AG08395 (cell line): ENCODE data around the gene OR2C3.
"Not testable (repeated sequence)": the region's sequence is repeated elsewhere in the genome, so short reads cannot be mapped to it uniquely, and the experiment has no call there.

ENCODE experiments used
- DNase-seq: peaks from one replicate; pipeline ENCODE4 v3.0.0; 2012; ENCODE audit warnings: mixed read lengths, low spot score

OR2C3 gene

GRCh38 chr1:247517795-247518612, 18.2 kb downstream of the OR2C3 start:
- DNase-seq, result no peak

- DNase-seq, result no peak
Observed at GRCh38 chr1:247506831-247507230, 29.4 kb downstream of the OR2C3 start.

GRCh38 chr1:247500865-247501264, 35.4 kb downstream of the OR2C3 start:
- no peak for DNase-seq

- no peak for DNase-seq
Observed at GRCh38 chr1:247496581-247497285, 39.5 kb downstream of the OR2C3 start.

- no peak for DNase-seq
Observed at GRCh38 chr1:247494767-247495166, 41.5 kb downstream of the OR2C3 start.

- DNase-seq, result no peak
Observed at GRCh38 chr1:247493106-247493505, 43.1 kb downstream of the OR2C3 start.

GRCh38 chr1:247491328-247491727, 44.9 kb downstream of the OR2C3 start:
- no peak for DNase-seq

- DNase-seq, result peak; percentile 5
Observed at GRCh38 chr1:247487057-247487456, 49.2 kb downstream of the OR2C3 start.

- no peak for DNase-seq
Observed at GRCh38 chr1:247482747-247483146, 53.5 kb downstream of the OR2C3 start.

- not testable (repeated sequence) for DNase-seq
Observed at GRCh38 chr1:247476328-247477058, 59.7 kb downstream of the OR2C3 start.

- DNase-seq, result no peak
Observed at GRCh38 chr1:247475793-247476192, 60.4 kb downstream of the OR2C3 start.
